ENCODE results near the gene ZNF705A. TPM values are rescaled to one million over a fixed set of nuclear protein-coding genes. Genes with fewer than 3 reads are reported as not detected.
"Not testable (repeated sequence)": the region's sequence is repeated elsewhere in the genome, so short reads cannot be mapped to it uniquely, and the experiment has no call there.

ZNF705A gene
- under 1 TPM in 1 of 4 donors, not detected in 3; 0.32 TPM for total RNA-seq

DNA sequence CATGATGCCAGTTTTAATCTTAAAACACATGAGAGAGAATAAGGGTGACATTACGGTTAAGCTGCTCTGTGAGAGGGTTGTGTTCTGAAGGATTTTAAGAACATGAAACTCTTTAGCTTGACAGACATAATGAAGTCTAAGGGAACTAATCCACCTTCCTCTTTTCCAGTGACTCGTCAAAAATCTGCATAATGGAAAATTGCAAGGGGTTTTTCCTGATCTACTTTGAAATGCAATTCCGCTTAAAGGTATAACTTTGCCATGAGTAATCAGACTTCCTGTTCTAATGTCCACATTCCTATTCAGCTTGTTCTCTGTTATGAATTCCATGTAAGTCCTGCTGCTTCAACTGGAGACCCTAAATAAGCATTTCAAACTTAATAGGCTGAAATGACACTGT is at the start of gene ZNF705A:
Gene ZNF705A (plus strand): TSS at position 171 of the 400 bp plus-strand sequence. CDS start 15,611 bp downstream, outside the sequence.
- no peak for TF ChIP-seq CTCF (IDR thresholded peaks at IDR 0.05)
- DNase-seq (ENCODE audit: low spot score) (no peak), ATAC-seq (ENCODE audit: low FRiP score) (no peak)

DNA sequence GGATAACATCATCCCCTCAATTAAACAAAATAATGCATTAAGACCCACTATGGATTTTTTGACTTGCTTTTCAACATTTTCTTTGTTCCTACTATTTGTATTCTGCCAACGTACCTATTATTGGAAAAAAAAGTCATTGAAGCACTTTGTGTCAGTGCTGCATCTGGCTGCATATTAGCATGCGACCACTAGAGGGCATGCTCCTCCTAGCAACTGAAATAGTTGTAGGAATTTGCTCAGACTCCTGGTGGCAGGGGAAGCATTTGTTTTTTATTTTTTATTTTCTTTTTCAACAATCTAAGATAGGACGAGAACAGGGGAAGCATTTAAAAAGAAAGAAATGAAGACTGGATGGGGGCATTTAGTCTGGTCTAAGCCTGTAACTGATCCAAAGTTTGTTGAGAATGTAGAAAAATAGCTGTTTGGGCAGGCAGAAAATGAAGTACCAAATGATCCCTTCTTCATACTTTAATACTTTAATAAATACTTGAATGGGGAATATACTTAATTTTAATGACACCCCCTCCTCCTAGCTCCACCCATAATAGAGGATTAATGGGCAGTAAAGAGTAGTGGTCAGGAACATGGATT is 47.9 kb upstream of the ZNF705A start:
- no peak for ATAC-seq (ENCODE audit: low FRiP score)
- TF ChIP-seq CTCF (IDR thresholded peaks at IDR 0.05): peak in 2 of 3 donors; percentile 64 to 92
- peak; percentile 70 for DNase-seq (ENCODE audit: low spot score)

DNA sequence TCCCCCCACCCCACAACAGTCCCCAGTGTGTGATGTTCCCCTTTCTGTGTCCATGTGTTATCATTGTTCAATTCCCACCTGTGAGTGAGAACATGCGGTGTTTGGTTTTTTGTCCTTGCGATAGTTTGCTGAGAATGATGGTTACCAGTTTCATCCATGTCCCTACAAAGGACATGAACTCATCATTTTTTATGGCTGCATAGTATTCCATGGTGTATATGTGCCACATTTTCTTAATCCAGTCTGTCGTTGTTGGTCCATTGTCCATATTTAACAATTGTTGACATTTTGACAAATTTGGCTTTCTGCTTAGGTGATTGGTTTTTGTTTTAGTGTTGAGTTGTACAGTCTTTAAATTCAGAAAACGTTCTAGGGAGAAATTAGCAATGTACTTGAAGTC is 43.7 kb upstream of the ZNF705A start:
- ATAC-seq (ENCODE audit: low FRiP score); DNase-seq (ENCODE audit: low spot score): not testable (repeated sequence)

DNA sequence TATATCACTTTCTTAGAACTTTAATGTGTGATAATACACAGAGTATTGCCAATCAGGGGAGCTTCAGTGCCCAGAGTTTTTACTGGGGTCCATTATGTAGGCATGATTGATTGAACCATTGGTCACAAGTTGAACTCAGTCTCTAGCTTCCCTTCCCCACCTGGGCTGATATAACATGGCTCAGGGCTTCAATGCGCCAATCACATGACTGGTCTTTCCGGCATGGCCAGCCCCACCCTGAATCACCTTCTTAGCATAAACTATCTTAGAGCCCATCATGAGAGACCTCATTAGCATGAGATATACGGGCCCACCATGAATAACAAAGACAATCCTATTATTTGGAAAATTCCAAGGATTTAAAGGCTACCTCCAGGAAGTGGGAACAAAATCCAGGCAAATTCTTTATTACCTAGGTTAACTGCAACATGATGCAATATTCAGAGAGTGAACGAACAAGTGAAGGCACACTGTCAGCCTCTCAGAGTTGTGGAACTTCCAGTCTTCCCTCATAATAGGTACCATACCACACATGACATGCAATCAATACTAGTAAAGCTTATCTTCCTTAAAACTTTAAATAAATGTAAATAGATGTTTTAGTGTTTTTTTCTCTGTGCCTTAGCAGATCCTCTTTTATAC is 36.6 kb upstream of the ZNF705A start:
- TF ChIP-seq CTCF (IDR thresholded peaks at IDR 0.05): no peak
- DNase-seq (ENCODE audit: low spot score) (no peak), ATAC-seq (ENCODE audit: low FRiP score) (no peak)

DNA sequence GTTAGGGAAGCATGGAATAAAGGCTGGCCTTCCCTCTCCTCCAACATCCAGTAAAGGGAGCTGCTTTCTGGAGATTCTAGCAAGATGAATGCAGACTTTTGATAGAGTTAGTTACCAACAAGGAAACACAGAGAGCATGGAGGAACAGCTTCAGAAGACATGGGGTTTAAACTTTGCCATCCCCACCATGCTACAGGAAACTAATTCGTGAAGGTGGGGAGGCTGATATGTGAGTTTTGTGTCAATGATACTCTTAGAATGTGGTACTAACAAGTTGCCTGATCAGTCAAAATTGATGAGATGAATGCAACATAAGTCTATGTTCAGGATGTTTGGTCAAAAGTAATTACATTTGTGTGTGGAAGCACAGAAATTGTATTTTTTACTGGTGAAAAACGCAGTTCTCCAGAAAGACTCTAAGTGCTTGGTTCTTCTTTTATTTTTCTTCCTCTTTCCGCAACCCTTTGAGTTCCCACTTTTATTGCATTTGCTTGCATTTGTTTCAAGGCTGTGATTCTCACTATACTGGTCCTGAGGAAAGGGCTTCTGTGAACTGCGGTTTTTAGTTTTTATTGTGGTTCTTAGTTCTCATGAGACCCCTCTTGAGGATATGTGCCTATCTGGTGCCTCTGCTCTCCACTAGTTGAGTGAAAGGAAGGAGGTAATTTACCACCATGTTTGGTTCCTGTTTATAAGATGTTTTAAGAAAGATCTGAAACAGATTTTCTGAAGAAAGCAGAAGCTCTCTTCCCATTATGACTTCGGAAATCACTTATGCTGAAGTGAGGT is 33.5 kb upstream of the ZNF705A start, which contains the start of gene CLEC4A:
Gene CLEC4A (plus strand): TSS at position 494 of the 789 bp plus-strand sequence. CDS start 262 bp downstream, at position 756.
- no peak for DNase-seq (ENCODE audit: low spot score)
- no peak for TF ChIP-seq CTCF (IDR thresholded peaks at IDR 0.05)
- ATAC-seq (ENCODE audit: low FRiP score): no peak

GRCh38 chr12:8127138-8127537 is 29.7 kb upstream of the ZNF705A start:
- DNase-seq (ENCODE audit: low spot score) (no peak), ATAC-seq (ENCODE audit: low FRiP score) (no peak)
- no peak for TF ChIP-seq CTCF (IDR thresholded peaks at IDR 0.05)

- not testable (repeated sequence) for ATAC-seq (ENCODE audit: low FRiP score); DNase-seq (ENCODE audit: low spot score)
Observed at GRCh38 chr12:8133636-8134397, 23.0 kb upstream of the ZNF705A start.

GRCh38 chr12:8134398-8134930 is 22.4 kb upstream of the ZNF705A start:
- not testable (repeated sequence) for ATAC-seq (ENCODE audit: low FRiP score); DNase-seq (ENCODE audit: low spot score)

DNA sequence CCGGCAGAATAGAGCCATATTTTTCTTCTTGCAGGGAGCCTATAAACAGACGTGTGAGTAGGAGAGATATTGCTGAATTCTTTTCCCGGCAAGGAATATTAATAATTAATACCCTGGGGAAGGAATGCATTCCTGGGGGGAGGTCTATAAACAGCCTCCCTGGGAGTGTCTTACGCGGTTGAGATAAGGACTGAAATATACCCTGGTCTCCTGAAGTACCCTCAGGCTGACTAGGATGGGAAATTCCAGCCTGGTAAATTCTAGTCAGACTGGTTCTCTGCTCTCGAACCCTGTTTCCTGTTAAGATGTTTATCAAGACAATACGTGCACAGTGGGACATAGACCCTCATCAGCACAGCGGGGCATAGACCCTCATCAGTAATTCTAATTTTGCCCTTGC is 15.2 kb upstream of the ZNF705A start:
- ATAC-seq (ENCODE audit: low FRiP score); DNase-seq (ENCODE audit: low spot score): not testable (repeated sequence)

Measured in omental fat pad (tissue), 4 donors.